Heart left ventricle (tissue), 13 donors: ENCODE data around the gene LPCAT1.

ENCODE experiments used
- CTCF ChIP-seq, 12 donors: fragments of 200-600 bp; sonication (generic) in 4 of 12; IDR thresholded peaks; one replicate each; pipeline versions ENCODE4 v1.5.0 to v1.8.0; 2018 to 2022; ENCODE audit warnings: antibody characterized with exemption in 12 of 12, mild to moderate bottlenecking in 5 of 12
- POLR2A ChIP-seq, 2 donors: fragments of 450-650 bp; IDR thresholded peaks; one replicate each; pipeline ENCODE4 v1.6.1; 2017; ENCODE audit warnings: antibody characterized with exemption in 2 of 2, mild to moderate bottlenecking in 2 of 2, moderate library complexity in 2 of 2
- donor health status: ischemic (EF 13 %, LVEDD 7.1; RV severe dilation, severe dysfunction).
- donor health status: DM: no; HTN: yes; CAD: no.
- donor health status: DM: no; HTN: no; CAD: no.
- donor health status: ischemic (EF 25% LVEDD 6.9; RV normal size, moderate dysfunction).
- donor health status: ischemic (EF 25% LVEDD 5.7; RV mildly dilated, moderate dysfunction).
- donor health status: ischemic (EF 35%, LVEDD 5.7; RV mildly dilated, moderate dysfunction).
- donor health status: nonischemic (EF 11% LVEDD 7.7; RV severe dilation, severe dysfunction).
- donor health status: DM: yes; HTN: yes; CAD: no.
- donor health status: PGD.
- donor health status: ischemic (EF 29% LVEDD 5.4; RV normal size, mild dysfunction).
- donor health status: nonischemic (EF 23%, LVEDD 6.1; RV moderate dilation, normal function).

- no peak for TF ChIP-seq CTCF (IDR thresholded peaks at IDR 0.05)
- TF ChIP-seq POLR2A (IDR thresholded peaks at IDR 0.05) = no peak
Observed at GRCh38 chr5:1510151-1510561, 13.6 kb downstream of the LPCAT1 start.
